GM21381 (cell line): ENCODE measurements around the gene MMAA.

Source experiments
- ATAC-seq: cut with Tn5 transposase; IDR thresholded peaks from one replicate; pipeline ENCODE4 v1.9.1; 2021; ENCODE audit warnings: mild to moderate bottlenecking, moderate library complexity; ENCODE audit not compliant: unreplicated experiment

Gene MMAA

DNA sequence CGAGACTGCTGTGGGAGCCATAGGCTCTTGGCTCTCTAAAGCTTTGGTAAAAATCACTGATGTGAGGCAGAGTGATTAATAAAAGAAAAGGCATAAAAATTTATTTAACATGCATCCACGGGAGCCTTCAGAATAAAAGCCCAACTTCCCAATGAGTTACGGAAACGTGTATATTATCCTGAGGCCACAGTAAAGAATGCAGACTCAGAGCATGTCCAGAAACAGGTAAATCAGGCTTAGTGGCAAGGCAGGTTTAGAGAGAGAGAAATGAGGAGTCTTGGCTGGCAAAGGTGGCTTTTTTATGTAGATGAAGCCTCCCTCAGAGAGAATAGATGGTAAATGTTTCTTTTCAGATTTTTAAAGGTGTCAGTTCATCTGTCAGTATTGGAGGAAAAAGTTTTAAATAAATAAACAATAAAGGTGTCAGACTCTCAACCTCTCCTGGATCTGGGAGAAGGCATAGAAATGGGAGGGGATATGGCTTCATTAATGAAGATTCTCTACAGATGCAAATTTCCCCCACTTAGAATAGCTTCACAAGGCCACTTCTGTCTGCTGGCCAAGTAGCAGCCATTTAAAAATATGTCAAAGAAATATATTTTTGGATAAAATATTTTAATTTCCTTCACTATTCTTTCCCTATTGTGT, 84.8 kb downstream of the MMAA start:
- ATAC-seq, result no peak

DNA sequence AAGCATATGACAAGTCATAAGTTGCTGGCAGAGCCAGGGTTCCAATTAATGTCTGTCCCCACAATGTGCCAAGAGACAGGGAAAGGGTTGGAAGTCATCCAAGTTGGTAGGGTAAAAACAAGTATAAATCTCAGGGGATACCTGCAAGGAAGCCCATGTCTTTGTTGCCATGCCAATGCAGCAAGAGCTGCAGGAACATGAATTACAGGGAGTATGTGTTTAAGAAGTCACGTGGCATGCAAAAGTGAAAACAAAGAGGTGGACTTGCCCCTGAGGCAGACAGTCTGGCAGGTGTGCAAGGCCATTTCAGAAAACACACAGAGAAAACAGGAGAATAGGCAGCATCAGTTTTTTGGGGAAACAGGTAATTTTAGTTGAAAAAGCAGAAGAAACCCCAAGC, 90.2 kb downstream of the MMAA start:
- no peak for ATAC-seq
